GM12874 (cell line): ENCODE measurements around the gene ITPRIP.

Source experiments
- TF ChIP-seq, protein P1 (sequence below): IDR thresholded peaks from 2 replicates; pipeline ENCODE4 v1.5.1; 2011; ENCODE audit warnings: low read depth, mild to moderate bottlenecking, control low read depth, low read length, moderate library complexity; ENCODE audit not compliant: insufficient read depth

ITPRIP gene

GRCh38 chr10:104328896-104329710 lies 9.2 kb downstream of the ITPRIP start:
- TF ChIP-seq, protein P1, sequence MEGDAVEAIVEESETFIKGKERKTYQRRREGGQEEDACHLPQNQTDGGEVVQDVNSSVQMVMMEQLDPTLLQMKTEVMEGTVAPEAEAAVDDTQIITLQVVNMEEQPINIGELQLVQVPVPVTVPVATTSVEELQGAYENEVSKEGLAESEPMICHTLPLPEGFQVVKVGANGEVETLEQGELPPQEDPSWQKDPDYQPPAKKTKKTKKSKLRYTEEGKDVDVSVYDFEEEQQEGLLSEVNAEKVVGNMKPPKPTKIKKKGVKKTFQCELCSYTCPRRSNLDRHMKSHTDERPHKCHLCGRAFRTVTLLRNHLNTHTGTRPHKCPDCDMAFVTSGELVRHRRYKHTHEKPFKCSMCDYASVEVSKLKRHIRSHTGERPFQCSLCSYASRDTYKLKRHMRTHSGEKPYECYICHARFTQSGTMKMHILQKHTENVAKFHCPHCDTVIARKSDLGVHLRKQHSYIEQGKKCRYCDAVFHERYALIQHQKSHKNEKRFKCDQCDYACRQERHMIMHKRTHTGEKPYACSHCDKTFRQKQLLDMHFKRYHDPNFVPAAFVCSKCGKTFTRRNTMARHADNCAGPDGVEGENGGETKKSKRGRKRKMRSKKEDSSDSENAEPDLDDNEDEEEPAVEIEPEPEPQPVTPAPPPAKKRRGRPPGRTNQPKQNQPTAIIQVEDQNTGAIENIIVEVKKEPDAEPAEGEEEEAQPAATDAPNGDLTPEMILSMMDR, result no peak

DNA sequence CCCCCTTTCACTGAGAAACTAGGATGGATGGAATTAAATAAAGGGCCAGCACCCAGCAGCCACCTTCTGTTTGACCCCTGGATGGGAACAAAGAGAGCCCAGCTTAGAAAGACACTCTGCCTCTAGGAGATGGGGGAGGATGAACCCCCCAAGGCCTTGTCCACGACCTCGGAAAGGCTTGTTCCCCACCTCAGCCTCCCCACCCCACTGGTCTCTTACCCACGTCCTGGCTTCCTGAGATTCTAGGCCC lies 9.7 kb downstream of the ITPRIP start:
- TF ChIP-seq, protein P1, result no peak

DNA sequence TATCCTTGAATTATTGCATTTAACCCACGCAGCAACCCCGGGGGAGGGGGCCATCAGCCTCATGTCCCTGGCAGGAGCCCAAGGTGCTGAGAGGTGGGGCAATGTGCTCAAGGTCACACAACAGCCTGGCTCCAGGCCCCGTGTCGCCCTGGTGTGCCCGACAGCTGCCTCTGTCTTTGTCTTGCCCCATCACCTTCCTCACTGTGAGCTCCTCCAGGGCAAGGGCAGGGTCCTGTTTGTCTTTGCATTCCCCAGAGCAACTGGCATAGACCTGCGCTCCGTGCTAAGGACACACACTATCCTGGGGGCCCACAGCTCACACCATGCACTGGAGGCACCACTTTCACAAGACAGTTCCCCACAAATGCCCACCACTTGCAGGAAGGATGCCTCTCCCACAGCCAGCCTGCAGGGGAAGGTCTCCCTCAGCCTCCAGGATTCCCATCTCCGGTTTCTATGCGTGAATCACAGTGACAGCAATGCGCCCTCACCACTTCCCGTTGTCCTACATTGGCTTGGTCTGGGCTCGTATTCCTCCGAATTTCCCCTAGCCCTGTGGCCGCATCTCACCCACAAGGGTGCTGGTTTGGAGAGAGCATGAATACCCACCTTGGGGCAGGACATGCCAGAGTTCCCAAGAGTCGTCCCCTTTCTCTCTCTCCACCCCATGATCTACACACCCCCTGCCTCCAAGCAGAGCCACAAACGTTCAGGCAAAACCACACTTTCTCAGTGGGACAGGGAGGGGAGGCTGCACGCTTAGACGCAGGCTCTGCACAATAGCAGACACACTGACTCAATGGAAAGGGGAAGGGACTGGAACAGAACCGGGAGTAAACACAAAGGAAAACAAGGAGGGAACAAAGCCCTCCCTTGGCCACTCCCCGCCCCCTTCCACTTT lies 10.3 kb downstream of the ITPRIP start:
- TF ChIP-seq, protein P1, result no peak

DNA sequence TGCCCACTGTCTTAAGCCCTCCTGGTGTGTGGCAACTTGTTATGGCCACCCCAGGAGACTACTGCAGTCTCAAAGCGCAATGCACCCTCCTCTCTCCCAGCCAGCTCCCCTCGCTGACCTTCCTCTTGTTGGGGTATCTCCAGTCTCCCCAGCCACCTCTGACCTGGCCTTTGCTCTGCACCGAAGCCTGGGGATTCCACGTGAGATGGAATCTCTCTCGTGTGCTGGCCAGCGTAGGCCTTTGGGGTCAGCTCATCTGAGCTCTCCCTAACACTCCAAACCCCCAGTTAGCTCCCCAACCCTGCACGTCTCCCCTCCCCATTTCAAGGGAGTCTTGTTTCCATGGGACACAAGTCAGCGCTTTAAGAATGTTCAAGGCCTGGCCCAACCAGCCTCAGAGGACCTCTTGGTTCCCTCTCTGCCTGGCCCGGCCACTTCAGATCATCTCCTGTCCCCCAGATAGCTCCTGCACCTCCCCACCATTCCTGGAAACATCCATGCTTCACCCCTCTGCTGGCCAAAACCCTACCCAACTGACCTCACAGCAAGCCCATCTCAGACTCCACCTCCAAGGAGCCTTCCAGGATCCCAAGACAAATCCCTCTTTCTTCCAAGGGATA lies 11.2 kb downstream of the ITPRIP start:
- TF ChIP-seq, protein P1, result no peak

GRCh38 chr10:104325436-104326435 lies 12.5 kb downstream of the ITPRIP start:
- TF ChIP-seq, protein P1, result no peak

DNA sequence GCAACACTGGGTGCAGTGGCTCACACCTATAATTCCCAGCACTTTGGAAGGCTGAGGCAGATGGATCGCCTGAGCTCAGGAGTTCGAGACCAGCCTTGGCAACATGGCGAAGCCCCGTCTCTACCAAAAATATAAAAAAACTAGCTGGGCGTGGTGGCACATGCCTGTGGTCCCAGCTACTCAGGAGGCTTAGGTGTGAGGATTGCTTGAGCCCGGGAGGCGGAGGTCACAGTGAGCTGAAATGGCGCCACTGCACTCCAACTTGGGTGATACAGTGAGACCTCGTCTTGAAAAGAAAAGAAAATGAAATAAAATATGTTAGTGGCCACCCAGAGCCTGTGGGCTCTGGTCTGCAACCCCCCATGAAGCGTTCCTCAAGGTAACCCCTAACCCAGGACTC lies 13.3 kb downstream of the ITPRIP start:
- TF ChIP-seq, protein P1, result no peak
